Right kidney (tissue), 9 donors: ENCODE measurements around the gene OR11H6.
"Not testable (repeated sequence)": the region's sequence is repeated elsewhere in the genome, so short reads cannot be mapped to it uniquely, and the experiment has no call there.

Source experiments
- DNase-seq: peaks from one replicate; pipeline ENCODE4 v3.0.0-alpha.2; 2016
- long read RNA-seq, 8 donors: transcript quantifications; one replicate each; lab custom pipeline, GENCODE V29; 2026

OR11H6 gene
- long read RNA-seq, donor 1, result 0 reads
- long read RNA-seq, donor 2, result 0 reads
- long read RNA-seq, donor 3, result 0 reads
- long read RNA-seq, donor 4, result 0 reads
- long read RNA-seq, donor 5, result 0 reads
- long read RNA-seq, donor 6, result 0 reads
- long read RNA-seq, donor 7, result 0 reads
- long read RNA-seq, donor 8, result 0 reads

- no peak for DNase-seq
Observed at GRCh38 chr14:20223410-20223809, at the start of gene OR11H6. OR11H6 (plus strand) TSS chr14:20223710; CDS start chr14:20223710, 0 bp downstream.

GRCh38 chr14:20174205-20174604 is 49.3 kb upstream of the OR11H6 start:
- DNase-seq, result not testable (repeated sequence)

- no peak for DNase-seq
Observed at GRCh38 chr14:20176330-20176729, 47.2 kb upstream of the OR11H6 start.

GRCh38 chr14:20177433-20177974 is 46.0 kb upstream of the OR11H6 start:
- DNase-seq, result no peak

GRCh38 chr14:20179218-20179617 is 44.3 kb upstream of the OR11H6 start:
- DNase-seq, result no peak

- no peak for DNase-seq
Observed at GRCh38 chr14:20179880-20180279, 43.6 kb upstream of the OR11H6 start.

- no peak for DNase-seq
Observed at GRCh38 chr14:20180486-20180885, 43.0 kb upstream of the OR11H6 start.

GRCh38 chr14:20184181-20184580 is 39.3 kb upstream of the OR11H6 start:
- DNase-seq, result no peak

GRCh38 chr14:20190596-20190995 is 32.9 kb upstream of the OR11H6 start, which contains the start of gene OR11G2:
OR11G2 (plus strand) TSS chr14:20190896; CDS start chr14:20197438, 6,542 bp downstream.
- DNase-seq, result no peak

GRCh38 chr14:20191396-20191795 is 32.1 kb upstream of the OR11H6 start:
- no peak for DNase-seq

- no peak for DNase-seq
Observed at GRCh38 chr14:20194101-20194500, 29.4 kb upstream of the OR11H6 start.

GRCh38 chr14:20195170-20195569 is 28.3 kb upstream of the OR11H6 start:
- not testable (repeated sequence) for DNase-seq

GRCh38 chr14:20195911-20196310 is 27.6 kb upstream of the OR11H6 start:
- DNase-seq, result no peak

- no peak for DNase-seq
Observed at GRCh38 chr14:20197459-20197858, 26.1 kb upstream of the OR11H6 start.

- no peak for DNase-seq
Observed at GRCh38 chr14:20198991-20199390, 24.5 kb upstream of the OR11H6 start.

GRCh38 chr14:20204721-20205120 is 18.8 kb upstream of the OR11H6 start:
- DNase-seq, result no peak

- no peak for DNase-seq
Observed at GRCh38 chr14:20209595-20209994, 13.9 kb upstream of the OR11H6 start.

GRCh38 chr14:20212406-20212805 is 11.1 kb upstream of the OR11H6 start:
- not testable (repeated sequence) for DNase-seq

- no peak for DNase-seq
Observed at GRCh38 chr14:20215196-20215595, 8.3 kb upstream of the OR11H6 start.

- DNase-seq, result no peak
Observed at GRCh38 chr14:20219033-20219432, 4.5 kb upstream of the OR11H6 start.

GRCh38 chr14:20228681-20229080 is 5.2 kb downstream of the OR11H6 start, which contains the start of gene OR11H7:
OR11H7 (plus strand) TSS chr14:20228981.
- no peak for DNase-seq

GRCh38 chr14:20235415-20235814 is 11.9 kb downstream of the OR11H6 start:
- not testable (repeated sequence) for DNase-seq

GRCh38 chr14:20247646-20248246 is 24.2 kb downstream of the OR11H6 start:
- DNase-seq, result no peak

- no peak for DNase-seq
Observed at GRCh38 chr14:20262642-20263128, 39.2 kb downstream of the OR11H6 start.
